DMS153 (cell line): ENCODE measurements around the gene MOK.
"Not testable (repeated sequence)": the region's sequence is repeated elsewhere in the genome, so short reads cannot be mapped to it uniquely, and the experiment has no call there.

Source experiments
- DNase-seq: peaks from one replicate; lab custom pipeline; 2025; lab: John Stamatoyannopoulos, UW

MOK gene

DNA sequence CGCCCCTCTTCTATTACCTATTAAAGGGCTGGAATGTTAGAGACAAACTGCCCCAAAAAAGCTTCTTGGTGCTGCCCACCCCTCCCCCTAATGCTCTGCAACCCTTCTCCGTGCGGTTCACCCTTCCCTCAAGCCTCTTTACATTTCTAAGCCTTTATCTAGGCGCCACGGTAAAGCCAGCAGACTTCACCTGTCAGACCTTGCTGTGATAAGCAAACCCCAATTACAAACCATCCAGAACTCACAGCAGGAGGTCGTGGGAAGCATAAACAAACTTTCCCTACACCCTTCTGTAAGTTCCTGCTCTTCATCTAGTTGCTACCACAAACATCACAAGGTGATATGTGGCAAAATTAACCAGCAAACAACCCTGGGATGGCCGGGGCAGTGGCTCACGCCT, 56.8 kb downstream of the MOK start:
- DNase-seq: no peak

DNA sequence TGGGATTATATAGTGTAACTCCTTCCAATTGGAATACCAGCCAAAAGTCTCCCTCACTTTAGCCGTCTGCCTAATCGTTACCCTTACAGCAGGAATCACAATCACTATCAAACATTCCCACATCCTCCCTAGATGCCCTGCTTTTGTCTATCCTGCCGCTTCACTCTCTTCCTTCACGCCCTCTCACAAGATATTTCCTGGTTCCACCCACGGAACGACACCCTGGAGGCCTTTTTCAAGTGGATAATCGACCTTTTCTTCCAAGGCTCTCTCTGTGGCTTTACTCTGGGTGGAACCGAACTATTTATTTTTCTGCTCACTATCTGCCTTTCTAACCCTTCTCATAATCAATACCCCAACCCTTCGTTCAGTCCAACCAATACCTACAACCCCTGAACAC, 58.9 kb downstream of the MOK start:
- no peak for DNase-seq

DNA sequence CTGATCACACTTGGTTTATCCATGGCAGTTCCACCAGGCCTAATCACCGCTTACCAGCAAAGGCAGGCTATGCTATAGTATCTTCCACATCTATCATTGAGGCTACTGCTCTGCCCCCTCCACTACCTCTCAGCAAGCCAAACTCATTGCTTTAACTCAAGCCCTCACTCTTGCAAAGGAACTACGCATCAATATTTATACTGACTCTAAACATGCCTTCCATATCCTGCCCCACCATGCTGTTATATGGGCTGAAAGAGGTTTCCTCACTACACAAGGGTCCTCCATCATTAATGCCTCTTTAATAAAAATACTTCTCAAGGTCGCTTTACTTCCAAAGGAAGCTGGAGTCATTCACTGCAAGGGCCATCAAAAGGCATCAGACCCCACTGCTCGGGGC, 61.2 kb downstream of the MOK start:
- not testable (repeated sequence) for DNase-seq

DNA sequence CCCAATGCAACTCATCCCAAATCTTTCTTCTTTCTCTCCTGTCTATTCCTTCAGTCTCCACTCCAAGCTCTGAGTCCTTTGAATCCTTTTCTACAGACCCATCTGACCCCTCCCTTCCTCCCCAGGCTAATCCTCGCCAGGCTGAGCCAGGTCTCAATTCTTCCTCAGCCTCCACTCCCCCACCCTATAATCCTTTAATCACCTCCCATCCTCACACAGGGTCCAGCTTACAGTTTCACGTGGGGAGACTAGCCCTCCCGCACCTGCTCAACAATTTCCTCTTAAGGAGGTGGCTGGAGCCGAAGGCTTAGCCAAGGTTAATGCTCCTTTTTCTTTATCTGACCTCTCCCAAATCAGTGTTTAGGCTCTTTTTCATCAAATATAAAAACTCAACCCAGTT, 63.8 kb downstream of the MOK start:
- no peak for DNase-seq

GRCh38 chr14:102240481-102240880, 64.5 kb downstream of the MOK start:
- not testable (repeated sequence) for DNase-seq

DNA sequence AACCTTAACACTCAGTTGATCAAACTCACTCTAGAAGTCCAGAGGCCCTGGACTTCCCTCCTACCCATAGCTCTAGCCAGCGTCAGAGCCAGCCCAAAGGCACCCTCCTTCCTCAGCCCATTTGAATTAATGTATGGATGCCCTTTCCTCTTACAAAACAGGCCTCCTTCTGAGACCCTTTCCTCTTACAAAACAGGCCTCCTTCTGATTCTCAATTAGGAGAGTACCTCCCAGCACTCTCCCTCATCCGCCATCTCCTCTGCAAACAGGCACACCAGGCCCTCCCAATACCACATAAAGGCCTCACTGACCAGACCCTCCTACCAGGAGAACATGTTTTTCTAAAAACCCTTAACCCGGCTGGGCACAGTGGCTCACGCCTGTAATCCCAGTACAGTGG, 65.7 kb downstream of the MOK start:
- DNase-seq: no peak

DNA sequence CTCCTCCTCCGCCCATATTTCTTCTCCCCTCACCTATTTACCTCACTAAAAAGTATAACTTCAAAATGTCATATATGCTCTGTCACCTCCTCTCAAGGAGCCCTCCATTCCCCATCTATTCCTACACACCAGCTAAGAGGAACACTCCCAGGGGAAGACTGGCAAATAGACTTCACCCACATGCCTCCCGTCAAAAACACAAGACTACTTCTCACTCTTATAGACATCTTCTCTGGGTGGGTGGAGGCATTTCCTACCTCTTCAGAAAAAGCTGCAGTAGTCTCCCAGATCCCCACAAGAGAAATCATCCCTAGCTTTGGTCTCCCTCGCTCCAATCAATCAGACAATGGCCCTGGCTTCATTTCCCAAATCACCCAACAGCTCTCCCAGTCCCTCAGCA, 66.2 kb downstream of the MOK start:
- no peak for DNase-seq

DNA sequence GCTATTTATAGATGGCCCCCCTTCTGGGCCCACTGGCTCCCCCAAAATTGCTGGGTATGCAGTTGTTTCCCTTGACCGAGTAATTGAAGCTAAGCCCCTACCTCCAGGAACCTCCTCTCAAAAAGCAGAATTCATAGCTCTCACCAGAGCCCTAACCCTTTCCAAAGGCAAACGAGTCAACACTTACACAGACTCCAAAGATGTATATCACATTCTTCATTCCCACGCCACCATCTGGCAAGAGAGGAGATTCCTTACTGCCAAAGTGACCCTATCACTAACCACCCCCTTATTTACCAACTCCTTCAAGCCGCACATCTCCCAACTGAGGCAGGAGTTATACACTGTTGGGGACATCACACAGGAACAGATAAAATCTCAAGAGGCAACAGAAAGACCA, 66.8 kb downstream of the MOK start:
- no peak for DNase-seq

DNA sequence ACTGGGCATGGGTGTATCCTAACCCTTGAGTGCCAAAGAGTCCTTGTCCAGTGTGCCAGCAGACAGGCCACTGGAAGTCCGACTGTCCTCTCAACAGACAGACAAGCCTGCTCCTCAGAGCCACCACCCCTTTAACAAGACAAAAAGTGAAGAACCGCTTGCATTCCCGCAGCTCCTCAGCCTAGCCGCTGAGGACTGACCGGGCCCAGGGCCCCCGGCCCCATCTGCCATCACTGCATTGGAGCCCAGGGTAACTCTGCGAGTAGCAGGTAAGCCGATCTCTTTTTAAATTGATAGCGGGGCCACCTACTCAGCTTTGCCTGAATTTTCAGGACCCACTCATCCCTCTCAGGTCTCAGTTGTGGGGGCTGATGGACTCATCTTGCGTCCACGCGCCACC, 68.9 kb downstream of the MOK start:
- no peak for DNase-seq

- peak; percentile 6 for DNase-seq
These were observed 69.6 kb downstream of the MOK start for GRCh38 chr14:102235275-102235897.

GRCh38 chr14:102234331-102235264, 70.4 kb downstream of the MOK start:
- DNase-seq: no peak

- no peak for DNase-seq
These were observed 71.9 kb downstream of the MOK start for GRCh38 chr14:102233081-102233480.

DNA sequence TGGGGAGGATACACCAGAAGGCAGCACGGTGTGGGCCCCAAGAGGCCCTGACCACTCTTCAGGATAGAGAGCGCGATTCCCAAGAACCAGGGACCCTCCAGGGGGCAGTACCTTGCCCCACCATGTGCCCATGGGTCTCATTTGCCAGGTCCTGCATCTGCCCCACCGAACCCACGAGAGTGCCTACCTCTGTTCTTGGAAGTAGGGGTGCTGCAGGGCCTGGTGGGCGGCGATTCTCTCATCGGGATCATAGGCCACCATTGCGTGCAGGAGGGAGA, 72.7 kb downstream of the MOK start:
- no peak for DNase-seq

GRCh38 chr14:102231476-102232347, 73.3 kb downstream of the MOK start:
- no peak for DNase-seq

GRCh38 chr14:102230481-102231210, 74.3 kb downstream of the MOK start:
- no peak for DNase-seq

GRCh38 chr14:102229739-102230092, 75.2 kb downstream of the MOK start:
- no peak for DNase-seq

DNA sequence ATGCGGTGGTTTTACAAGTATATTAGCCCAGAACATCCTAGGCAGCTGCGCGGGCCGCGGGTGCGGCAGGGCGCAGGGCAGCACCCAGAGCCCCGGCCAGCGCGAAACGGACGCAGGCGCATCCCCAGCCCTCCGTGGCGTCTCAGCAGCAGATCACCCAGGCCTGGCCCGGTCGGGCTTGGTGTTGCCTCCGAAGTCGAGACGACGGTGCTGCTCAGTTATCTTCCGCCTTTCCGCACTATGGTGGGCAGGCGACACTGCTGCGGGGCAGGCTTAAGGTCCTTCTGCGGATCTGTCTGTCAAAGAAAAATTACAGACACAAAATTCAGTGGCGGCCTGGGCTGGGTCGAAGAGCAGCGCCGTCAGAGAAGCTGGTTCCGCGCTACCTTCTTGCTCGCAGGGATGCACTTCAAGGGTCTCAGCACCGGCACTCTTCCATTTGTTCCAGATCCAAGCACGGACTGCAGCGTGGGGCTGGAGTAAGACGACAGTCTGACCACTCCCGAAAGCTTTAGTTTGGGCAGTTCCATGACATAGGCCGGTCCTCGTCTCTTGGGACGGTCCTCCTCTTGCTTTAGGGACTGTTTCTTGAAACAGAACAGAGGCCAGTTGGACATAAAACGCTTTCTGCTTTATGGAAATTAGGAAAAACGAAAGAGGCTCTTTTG, 75.8 kb downstream of the MOK start:
- no peak for DNase-seq

- DNase-seq: no peak
These were observed 77.6 kb downstream of the MOK start for GRCh38 chr14:102227184-102227964.

DNA sequence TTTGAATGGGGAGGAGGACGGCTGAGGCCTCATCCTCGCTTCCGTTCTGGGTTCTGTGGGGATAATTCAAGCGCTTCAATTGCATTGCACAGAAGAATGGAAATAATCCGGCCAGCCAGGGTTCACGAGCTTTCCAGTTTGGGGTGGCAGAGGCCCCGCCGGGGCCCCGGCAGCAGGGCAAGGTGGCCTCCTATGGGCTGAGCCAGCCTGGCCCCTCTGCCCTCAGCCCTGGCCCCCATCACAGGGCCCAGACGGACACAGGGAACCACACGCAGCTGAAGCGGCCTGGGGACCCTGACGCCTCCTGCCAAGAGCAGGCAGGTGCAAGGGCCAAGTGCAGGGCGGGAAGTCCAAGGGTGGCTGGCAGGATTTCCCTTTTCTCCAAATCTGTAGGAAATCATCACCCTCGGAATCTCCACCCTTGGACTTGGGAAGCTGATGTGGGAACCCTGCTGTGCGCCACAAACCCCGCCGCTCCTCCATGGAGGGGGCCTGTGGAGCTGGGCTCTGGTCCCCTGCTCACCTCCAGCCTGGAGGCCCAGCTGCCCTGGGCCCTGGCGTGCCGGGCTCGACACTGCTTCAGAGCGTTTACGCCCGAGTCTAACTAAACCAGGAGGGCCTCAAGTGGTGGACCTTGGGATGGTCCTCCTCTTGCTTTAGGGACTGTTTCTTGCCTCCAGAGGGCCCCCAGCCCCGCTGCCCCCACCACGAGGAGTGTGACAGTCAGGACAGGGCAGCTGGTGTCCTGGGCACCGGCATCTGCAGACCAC, 78.4 kb downstream of the MOK start:
- no peak for DNase-seq

DNA sequence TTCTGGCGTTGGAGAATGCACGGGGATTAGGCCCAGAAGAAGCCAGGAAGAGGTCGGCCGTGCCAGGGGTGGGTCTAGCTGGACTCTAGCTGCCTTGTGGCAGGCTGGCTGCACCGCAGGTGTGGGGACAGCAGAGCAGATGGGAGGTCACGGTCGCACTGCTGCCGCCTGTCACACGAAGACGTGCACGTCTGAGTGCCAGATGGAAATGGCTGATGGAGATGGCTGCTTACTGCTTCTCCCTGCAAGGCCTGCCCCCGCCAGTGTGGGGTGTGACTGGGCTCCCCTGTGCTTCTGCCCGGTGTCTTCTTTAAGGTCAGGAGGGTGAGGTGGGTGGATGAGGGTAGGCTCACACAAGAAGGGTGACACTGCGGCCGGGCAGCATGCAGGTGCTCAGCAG, 79.0 kb downstream of the MOK start:
- DNase-seq: no peak
